HG03039 (cell line): Measurements from ENCODE around the gene MARCHF6.

Source experiments
- ATAC-seq: cut with Tn5 transposase; IDR thresholded peaks from one replicate; pipeline ENCODE4 v1.9.1; 2021; ENCODE audit warnings: mild to moderate bottlenecking, moderate library complexity; ENCODE audit not compliant: unreplicated experiment

The MARCHF6 gene

GRCh38 chr5:10353241-10354047, at the start of gene MARCHF6:
MARCHF6 (plus strand) TSS chr5:10353695; CDS start chr5:10353899, 204 bp downstream.
- peak; percentile 85 for ATAC-seq

- no peak for ATAC-seq
Measured at GRCh38 chr5:10303699-10304170, 49.8 kb upstream of the MARCHF6 start.

- ATAC-seq = no peak
Measured at GRCh38 chr5:10304932-10305331, 48.6 kb upstream of the MARCHF6 start.

GRCh38 chr5:10306114-10306513, 47.4 kb upstream of the MARCHF6 start:
- ATAC-seq = no peak

GRCh38 chr5:10306806-10307205, 46.7 kb upstream of the MARCHF6 start:
- ATAC-seq = no peak

- peak; percentile 59 for ATAC-seq
Measured at GRCh38 chr5:10307206-10308148, 46.0 kb upstream of the MARCHF6 start, which contains the start of gene CMBL. CMBL (minus strand) TSS chr5:10307902; CDS start chr5:10290762, 17,140 bp downstream.

- ATAC-seq = no peak
Measured at GRCh38 chr5:10308844-10309243, 44.7 kb upstream of the MARCHF6 start.

- ATAC-seq = no peak
Measured at GRCh38 chr5:10310066-10310779, 43.3 kb upstream of the MARCHF6 start.

GRCh38 chr5:10310835-10311570, 42.5 kb upstream of the MARCHF6 start:
- ATAC-seq = peak; percentile 53

GRCh38 chr5:10311595-10312425, 41.7 kb upstream of the MARCHF6 start:
- ATAC-seq = no peak

- ATAC-seq = no peak
Measured at GRCh38 chr5:10315201-10315600, 38.3 kb upstream of the MARCHF6 start.

- ATAC-seq = no peak
Measured at GRCh38 chr5:10315824-10316509, 37.5 kb upstream of the MARCHF6 start.

GRCh38 chr5:10317825-10318682, 35.4 kb upstream of the MARCHF6 start:
- no peak for ATAC-seq

GRCh38 chr5:10319202-10319851, 34.2 kb upstream of the MARCHF6 start:
- no peak for ATAC-seq

GRCh38 chr5:10320793-10321192, 32.7 kb upstream of the MARCHF6 start:
- ATAC-seq = no peak

- ATAC-seq = no peak
Measured at GRCh38 chr5:10321882-10322281, 31.6 kb upstream of the MARCHF6 start.
